GM21360 (cell line): ENCODE results near the gene RIN3.

Experiments used
- ATAC-seq: cut with Tn5 transposase; IDR thresholded peaks from one replicate; pipeline ENCODE4 v1.9.1; 2021; ENCODE audit warnings: mild to moderate bottlenecking, moderate library complexity; ENCODE audit not compliant: unreplicated experiment

Gene RIN3

GRCh38 chr14:92551044-92551841, 37.7 kb downstream of the RIN3 start:
- peak; percentile 69 for ATAC-seq

- ATAC-seq = no peak
These were observed 38.5 kb downstream of the RIN3 start for GRCh38 chr14:92552066-92552465.

- no peak for ATAC-seq
These were observed 39.9 kb downstream of the RIN3 start for GRCh38 chr14:92553438-92553837.

GRCh38 chr14:92555465-92556111, 42.0 kb downstream of the RIN3 start:
- ATAC-seq = no peak

GRCh38 chr14:92556255-92556741, 42.7 kb downstream of the RIN3 start:
- no peak for ATAC-seq

- no peak for ATAC-seq
These were observed 43.4 kb downstream of the RIN3 start for GRCh38 chr14:92556863-92557543.

GRCh38 chr14:92557544-92557912, 43.9 kb downstream of the RIN3 start:
- no peak for ATAC-seq

- ATAC-seq = no peak
These were observed 44.7 kb downstream of the RIN3 start for GRCh38 chr14:92558319-92558718.

GRCh38 chr14:92559486-92559885, 45.9 kb downstream of the RIN3 start:
- no peak for ATAC-seq

- ATAC-seq = no peak
These were observed 46.7 kb downstream of the RIN3 start for GRCh38 chr14:92560106-92560865.

- ATAC-seq = no peak
These were observed 48.4 kb downstream of the RIN3 start for GRCh38 chr14:92561906-92562479.

GRCh38 chr14:92563359-92563758, 49.8 kb downstream of the RIN3 start:
- no peak for ATAC-seq

- ATAC-seq = no peak
These were observed 50.2 kb downstream of the RIN3 start for GRCh38 chr14:92563765-92564285.

- no peak for ATAC-seq
These were observed 50.9 kb downstream of the RIN3 start for GRCh38 chr14:92564344-92565039.

- no peak for ATAC-seq
These were observed 51.6 kb downstream of the RIN3 start for GRCh38 chr14:92565040-92565717.

- no peak for ATAC-seq
These were observed 52.1 kb downstream of the RIN3 start for GRCh38 chr14:92565718-92566115.

- no peak for ATAC-seq
These were observed 53.7 kb downstream of the RIN3 start for GRCh38 chr14:92567173-92567725.

GRCh38 chr14:92568621-92569479, 55.3 kb downstream of the RIN3 start:
- ATAC-seq = peak; percentile 56
